GM12873 (cell line): ENCODE results near the gene ZNF273.

Experiments
- TF ChIP-seq, protein P1 (sequence below): IDR thresholded peaks from 2 replicates; pipeline ENCODE4 v1.5.1; 2012; ENCODE audit warnings: low read depth, mild to moderate bottlenecking, moderate library complexity, low read length, control low read depth; ENCODE audit not compliant: insufficient read depth; ENCODE audit errors: missing control alignments

The ZNF273 gene

GRCh38 chr7:64888561-64888900 lies 14.5 kb upstream of the ZNF273 start:
- TF ChIP-seq, protein P1, sequence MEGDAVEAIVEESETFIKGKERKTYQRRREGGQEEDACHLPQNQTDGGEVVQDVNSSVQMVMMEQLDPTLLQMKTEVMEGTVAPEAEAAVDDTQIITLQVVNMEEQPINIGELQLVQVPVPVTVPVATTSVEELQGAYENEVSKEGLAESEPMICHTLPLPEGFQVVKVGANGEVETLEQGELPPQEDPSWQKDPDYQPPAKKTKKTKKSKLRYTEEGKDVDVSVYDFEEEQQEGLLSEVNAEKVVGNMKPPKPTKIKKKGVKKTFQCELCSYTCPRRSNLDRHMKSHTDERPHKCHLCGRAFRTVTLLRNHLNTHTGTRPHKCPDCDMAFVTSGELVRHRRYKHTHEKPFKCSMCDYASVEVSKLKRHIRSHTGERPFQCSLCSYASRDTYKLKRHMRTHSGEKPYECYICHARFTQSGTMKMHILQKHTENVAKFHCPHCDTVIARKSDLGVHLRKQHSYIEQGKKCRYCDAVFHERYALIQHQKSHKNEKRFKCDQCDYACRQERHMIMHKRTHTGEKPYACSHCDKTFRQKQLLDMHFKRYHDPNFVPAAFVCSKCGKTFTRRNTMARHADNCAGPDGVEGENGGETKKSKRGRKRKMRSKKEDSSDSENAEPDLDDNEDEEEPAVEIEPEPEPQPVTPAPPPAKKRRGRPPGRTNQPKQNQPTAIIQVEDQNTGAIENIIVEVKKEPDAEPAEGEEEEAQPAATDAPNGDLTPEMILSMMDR, result no peak

GRCh38 chr7:64888901-64889685 lies 14.0 kb upstream of the ZNF273 start:
- TF ChIP-seq, protein P1, result no peak

DNA sequence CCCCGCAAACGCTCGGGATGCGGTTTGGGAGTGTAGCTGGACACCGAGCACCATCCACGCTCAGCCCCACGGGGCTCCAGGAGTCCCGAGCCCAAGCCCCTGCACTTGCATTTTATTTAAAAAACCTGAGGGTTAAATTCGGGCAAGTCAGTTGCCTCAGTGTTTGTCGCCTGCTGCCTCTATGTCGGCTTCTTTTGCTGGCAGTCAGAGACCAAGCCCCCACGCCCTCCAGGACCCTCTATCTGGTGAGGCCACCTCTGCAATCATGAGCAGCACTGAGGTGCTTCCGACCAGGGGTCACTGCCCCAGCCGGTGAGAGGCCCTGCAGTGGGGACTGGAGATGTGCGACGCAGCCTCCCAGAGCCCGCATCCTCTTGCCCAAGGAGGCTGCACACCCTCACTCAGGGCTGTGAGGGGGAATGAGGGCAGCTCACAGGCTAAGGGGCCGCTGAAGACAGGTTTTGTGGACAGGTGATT lies 13.3 kb upstream of the ZNF273 start:
- TF ChIP-seq, protein P1, result no peak

DNA sequence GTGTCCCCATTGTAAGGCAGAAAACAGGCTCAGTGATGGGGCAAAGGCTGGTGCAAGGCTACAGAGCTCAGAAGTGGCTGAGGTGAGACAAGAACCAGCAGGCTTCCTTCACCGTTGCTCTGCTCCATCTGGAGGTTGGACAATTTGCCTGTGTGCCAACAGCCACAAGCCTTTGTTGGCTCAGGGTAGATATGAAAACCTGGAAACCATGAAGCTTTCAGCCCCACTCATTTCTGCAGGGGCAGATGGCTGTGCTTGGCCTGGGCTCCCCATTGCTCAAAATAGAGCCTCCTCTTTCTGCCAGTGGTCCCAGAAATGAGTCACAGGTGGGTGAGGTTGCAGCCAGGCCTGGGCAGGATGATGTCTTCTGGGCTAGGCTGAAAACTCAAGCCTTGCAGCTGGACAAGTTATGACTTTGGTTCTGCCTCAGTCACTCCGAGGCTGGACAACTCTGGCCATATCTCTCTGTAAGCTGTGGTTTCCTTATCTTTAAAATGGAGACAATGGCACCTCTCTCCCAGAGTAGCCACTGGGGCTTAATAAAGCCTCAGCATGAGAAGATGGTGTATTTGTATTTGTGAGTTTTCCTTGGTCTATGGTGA lies 12.2 kb upstream of the ZNF273 start:
- TF ChIP-seq, protein P1, result no peak

- TF ChIP-seq, protein P1, result no peak
Observed at GRCh38 chr7:64892116-64892515, 11.0 kb upstream of the ZNF273 start.

- TF ChIP-seq, protein P1, result no peak
Observed at GRCh38 chr7:64892666-64893309, 10.3 kb upstream of the ZNF273 start.

DNA sequence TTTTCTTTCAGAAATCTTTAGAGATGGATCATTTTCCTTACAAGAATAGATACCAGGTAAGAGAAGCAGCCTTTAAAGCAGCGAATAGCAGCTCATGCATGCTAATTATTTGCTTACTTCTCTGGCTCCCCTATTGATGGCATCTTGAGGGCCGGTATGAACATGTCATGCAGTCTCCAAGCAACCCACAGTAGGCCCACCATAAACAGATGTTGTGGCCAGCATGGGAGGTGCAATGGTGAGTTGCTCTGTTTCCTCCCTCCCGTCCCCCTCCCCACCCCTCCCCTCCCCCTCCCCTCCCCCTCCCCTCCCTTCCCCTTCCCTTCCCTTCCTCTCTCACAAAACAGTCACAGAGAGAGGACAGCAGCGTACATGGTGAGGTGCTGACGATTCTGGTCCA lies 9.7 kb upstream of the ZNF273 start:
- TF ChIP-seq, protein P1, result no peak
